ENCODE data around the gene APBB2.

APBB2 gene

GRCh38 chr4:40881851-40882250 lies 332.5 kb downstream of the APBB2 start:
- DNase-seq: no peak

DNA sequence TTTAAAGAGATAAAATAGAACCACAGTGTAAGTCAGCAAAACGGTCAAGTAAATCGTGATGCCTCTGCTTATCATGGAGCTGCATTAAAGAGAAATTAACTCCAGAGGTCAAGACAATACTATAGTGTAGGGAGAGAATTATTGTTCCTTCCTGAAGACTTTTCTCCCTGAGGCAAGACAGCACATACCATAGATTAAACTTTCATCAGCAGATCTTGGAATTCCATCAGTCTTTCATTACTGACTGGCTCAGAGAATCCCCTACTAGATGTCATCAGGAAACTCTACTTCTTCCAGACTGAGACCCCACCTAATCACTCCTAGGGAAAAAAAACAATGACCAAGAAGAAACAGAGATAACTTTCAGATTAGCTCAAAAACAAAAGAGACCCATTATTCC lies 333.2 kb downstream of the APBB2 start:
- no peak for DNase-seq

GRCh38 chr4:40878548-40879055 lies 335.7 kb downstream of the APBB2 start:
- DNase-seq: no peak

DNA sequence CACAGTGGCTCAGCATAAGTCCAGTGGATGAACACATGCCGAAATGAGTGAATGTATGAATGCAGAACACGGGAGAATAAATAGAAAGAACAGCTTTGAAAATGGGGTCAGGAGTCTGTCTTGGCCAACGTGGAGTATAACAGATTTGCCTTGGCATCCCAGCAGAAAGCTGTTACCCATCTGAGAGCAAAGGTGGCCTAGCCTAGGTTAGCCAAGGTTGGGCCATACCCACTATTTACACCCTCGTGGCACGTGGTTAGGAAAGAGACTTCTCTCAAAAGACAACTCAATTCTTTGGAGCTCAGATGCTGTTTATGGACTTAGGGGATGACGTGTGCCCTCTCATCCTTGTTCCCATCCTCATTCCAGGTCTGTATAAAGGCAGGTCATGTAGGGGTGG lies 337.3 kb downstream of the APBB2 start:
- no peak for DNase-seq

GRCh38 chr4:40875507-40876150 lies 338.7 kb downstream of the APBB2 start:
- DNase-seq: no peak

DNA sequence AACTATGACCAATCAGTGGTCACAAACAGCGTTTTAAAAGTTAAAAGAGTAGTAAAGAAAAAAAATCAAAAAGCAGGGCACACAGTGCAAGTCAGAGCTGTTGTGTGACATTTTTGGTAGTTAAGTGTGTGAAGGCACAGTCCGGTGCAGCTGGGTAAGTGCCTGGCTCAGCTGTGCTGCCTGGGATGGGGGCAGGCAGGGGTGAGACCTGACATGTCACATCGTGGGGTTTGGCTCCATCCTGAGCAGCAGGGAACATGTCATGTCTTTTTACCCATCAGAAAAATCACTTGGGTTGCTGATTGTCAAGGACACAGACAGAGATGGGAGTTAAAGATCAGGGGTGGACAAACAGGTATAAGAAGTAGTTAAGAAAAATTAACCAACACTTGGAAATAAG lies 339.4 kb downstream of the APBB2 start:
- no peak for DNase-seq

GRCh38 chr4:40874331-40874730 lies 340.0 kb downstream of the APBB2 start:
- no peak for DNase-seq

- no peak for DNase-seq
Observed at GRCh38 chr4:40871695-40872250, 342.6 kb downstream of the APBB2 start.

DNA sequence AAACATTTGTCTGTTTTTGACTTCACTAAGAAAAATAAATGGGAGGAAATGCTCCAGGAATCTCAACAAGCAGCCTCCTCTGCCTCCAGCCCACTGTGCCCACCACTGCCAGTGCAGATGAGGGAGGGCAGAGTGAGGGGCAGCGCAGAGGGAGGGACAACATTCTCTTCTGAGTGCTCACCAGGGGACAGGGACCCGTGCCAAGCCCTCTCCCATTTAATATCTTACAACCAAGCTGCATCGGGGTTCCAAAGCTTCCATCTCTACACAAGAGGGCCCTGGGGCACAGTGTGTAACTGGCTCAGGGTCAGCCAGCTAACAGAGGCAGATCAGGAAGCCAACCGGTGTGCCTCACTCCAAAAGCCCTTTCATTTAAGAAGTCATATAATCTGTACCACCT lies 344.2 kb downstream of the APBB2 start:
- no peak for DNase-seq

DNA sequence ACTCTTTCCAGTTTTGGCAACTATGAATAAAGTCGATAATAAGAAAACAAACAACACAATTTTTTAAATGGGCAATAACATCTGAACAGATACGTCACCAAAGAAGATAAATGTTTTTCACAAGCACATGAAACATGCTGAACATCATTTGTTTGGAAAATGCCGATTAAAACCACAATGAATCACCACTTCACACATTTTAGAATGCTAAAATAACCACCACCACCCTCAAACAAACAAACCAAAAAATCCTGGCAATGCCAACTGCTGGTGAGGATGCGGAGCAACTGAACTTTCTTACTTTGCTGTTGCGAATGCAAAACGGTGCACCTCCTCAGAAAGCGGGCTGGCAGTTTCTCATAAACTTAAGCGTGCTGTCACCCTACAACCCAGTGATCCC lies 348.6 kb downstream of the APBB2 start:
- DNase-seq: no peak

- no peak for DNase-seq
Observed at GRCh38 chr4:40864531-40864930, 349.8 kb downstream of the APBB2 start.

GRCh38 chr4:40858962-40859361 lies 355.4 kb downstream of the APBB2 start:
- DNase-seq: no peak

GRCh38 chr4:40857956-40858355 lies 356.4 kb downstream of the APBB2 start:
- DNase-seq: no peak

DNA sequence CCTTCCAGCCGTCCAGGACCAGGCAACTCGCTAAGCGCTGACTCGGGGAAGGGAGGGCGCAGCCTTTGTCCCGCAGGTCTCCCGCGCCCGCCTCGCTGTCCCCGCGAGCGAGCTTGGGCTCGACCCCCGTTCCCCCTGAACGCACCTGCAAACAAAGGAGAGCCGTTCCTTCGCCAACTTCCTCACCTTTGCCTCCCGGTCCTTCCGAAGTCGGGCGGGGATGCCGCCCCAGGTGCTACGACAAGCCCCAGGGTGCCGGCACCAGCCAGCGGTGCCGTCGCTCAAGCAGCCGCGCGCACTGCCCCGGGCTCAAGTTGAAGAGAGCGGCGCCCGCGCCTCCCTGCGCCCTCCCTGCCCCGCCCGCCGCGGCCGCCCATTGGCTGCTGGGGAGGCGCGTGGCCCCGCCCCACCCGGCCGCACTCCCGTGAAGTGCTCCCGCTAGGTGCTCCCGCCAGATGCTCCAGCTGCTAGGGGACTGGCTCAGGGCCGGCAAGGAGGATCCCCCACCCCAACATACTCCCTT lies 357.4 kb downstream of the APBB2 start:
- DNase-seq: peak; percentile 3

- no peak for DNase-seq
Observed at GRCh38 chr4:40856277-40856839, 358.0 kb downstream of the APBB2 start.

DNA sequence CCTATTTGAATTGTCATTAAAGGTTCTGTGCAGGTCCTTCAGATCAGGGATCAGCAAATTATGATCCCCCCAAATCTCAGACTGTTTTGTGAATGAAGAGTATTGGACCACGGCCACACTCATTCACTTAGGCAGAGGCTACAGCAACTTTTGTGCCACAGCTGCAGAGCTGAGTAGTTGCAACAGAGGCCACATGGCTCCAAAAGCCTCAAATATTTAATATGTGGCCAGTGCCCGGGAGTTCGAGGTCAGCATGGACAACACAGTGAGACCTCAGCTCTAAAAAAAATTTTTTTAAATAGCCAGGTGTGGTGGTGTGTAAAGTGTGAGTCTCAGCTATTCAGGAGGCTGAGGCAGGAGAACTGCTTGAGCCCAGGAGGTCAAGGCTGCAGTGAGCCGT lies 363.8 kb downstream of the APBB2 start:
- no peak for DNase-seq

GRCh38 chr4:40848940-40849339 lies 365.4 kb downstream of the APBB2 start:
- DNase-seq: no peak

DNA sequence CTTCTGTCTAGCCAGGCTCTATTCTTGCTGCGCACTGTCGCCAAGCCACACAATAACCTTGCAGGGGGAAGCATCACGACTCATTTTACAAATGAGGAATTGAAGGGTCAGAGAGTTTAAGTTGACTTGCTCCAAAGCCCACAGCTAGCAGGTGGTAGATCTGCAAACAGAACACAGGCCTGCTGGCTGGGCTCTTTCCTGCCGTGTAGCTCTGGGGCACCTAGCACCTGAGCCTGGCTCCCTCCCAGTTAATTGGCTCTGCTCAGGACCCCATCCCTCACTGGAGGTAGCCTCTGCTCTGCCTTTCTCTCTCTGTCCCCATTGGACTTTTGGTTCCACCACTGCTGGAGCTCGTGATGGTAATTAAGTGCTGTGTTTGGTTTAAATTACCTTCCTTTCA lies 366.1 kb downstream of the APBB2 start:
- DNase-seq: no peak

DNA sequence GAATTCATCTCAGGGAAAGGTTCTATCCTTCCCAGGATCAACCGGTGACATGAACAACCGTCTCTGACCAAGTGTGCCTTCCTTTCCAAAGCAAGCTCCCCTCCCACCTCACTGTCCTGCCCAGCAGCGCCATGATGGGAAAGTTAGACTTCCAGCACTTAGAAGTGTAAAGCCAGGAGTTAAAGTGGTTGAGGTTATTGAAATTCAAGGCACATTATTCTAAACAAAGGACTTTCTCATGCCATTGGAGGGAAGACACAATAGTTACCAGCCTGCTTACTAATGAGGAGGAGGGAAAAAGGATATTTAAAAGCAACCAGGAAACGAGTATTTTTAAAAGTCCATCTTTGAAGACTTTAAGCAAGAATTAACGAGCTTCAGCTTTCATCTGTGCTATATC lies 367.8 kb downstream of the APBB2 start:
- DNase-seq: no peak

DNA sequence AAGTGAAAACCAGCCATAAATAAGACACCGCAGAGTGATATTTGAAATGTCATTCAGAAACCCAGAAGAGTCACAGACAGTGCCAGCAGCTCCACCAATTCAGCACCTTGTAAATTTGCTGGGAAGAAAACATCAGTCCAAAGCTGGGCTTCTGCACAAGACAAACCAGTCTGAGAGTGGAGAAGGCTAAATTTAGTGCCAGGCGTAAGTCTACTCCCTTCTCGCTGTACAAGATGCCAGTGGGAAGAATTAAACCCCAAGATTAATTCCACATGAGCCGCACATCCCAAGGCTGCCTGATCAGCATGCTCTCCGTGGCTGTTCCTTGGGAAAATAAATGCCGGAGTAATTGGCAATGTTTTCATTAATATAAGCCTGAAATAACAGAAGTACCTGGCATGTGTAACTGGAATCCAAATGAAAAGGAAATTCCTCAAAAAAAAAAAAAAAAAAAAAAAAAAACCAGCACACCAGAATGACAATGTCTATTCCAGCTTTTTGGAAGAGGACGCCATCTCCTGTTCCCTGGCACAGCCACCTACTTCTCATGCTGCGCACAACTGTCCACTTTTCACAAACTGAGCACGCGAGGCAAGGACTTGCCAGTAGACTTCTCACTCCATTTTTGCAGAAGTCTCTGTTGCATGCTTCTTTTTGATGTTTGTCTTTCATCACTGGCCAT lies 369.0 kb downstream of the APBB2 start:
- no peak for DNase-seq

GRCh38 chr4:40844261-40844660 lies 370.1 kb downstream of the APBB2 start:
- DNase-seq: no peak

- DNase-seq: no peak
Observed at GRCh38 chr4:40843696-40844095, 370.6 kb downstream of the APBB2 start.

DNA sequence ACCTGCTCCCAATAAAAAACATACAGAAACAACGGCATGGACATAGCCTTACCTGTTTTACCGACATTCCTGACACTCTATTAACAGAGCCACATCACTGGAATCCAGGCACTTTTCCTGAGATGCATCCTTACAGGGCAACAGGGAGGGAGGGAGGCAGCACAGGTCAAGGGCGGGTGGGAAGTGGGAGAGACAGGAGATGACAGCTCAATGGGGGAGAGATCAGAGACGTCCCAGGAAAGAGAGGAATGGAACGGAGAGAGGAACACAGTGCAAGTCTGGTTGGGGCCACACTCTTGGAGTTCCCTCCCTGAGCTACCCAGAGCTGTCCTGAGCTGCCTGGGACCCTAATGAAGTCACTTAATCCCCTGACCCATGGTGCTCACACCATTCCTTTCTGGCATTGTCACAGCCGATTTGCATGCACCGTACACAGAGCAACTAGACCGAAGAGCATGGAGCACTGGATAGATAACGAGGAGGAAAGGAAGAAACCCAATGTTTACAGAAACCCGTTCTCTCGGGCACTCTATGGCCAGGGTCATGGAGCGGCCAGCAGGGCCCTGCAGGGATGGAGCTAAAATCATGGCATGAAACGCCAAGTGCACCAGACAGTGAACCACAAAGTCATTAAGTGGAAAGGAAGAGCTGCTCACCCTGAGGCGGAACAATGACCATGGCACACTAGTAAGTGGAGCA lies 371.5 kb downstream of the APBB2 start:
- no peak for DNase-seq
